GM10266 (cell line): Measurements from ENCODE around the gene EWSR1.

Experiments
- DNase-seq: peaks from one replicate; pipeline ENCODE4 v3.0.0; 2012; ENCODE audit errors: extremely low spot score
- CTCF ChIP-seq: IDR thresholded peaks from 2 replicates; pipeline ENCODE4 v1.5.1; 2012; ENCODE audit warnings: mild to moderate bottlenecking, low read depth; ENCODE audit not compliant: control insufficient read depth, insufficient read depth; ENCODE audit errors: missing control alignments

EWSR1 gene

GRCh38 chr22:29331213-29331612, 63.1 kb downstream of the EWSR1 start:
- TF ChIP-seq CTCF, result no peak
- no peak for DNase-seq

GRCh38 chr22:29331658-29332300, 63.7 kb downstream of the EWSR1 start:
- no peak for DNase-seq
- TF ChIP-seq CTCF, result no peak

GRCh38 chr22:29332886-29333496, 64.9 kb downstream of the EWSR1 start:
- no peak for TF ChIP-seq CTCF

GRCh38 chr22:29334148-29334547, 66.1 kb downstream of the EWSR1 start:
- no peak for TF ChIP-seq CTCF
- DNase-seq, result no peak

More at GRCh38 chr22:29332886-29333496, 64.9 kb downstream of the EWSR1 start:
- DNase-seq, result no peak

- TF ChIP-seq CTCF, result no peak
- no peak for DNase-seq
Measured at GRCh38 chr22:29334696-29335344, 66.8 kb downstream of the EWSR1 start.

GRCh38 chr22:29335656-29336055, 67.6 kb downstream of the EWSR1 start:
- DNase-seq, result no peak
- no peak for TF ChIP-seq CTCF

- DNase-seq, result no peak
- TF ChIP-seq CTCF, result no peak
Measured at GRCh38 chr22:29336751-29337490, 68.9 kb downstream of the EWSR1 start.
